Lung (tissue), 12 donors: Measurements from ENCODE around the gene CAST. TPM values are rescaled to one million over a fixed set of nuclear protein-coding genes. Genes with fewer than 3 reads are reported as not detected.

Experiments used
- ATAC-seq: fragments of 200-7000 bp; cut with Tn5 transposase; one replicate; pipeline ENCODE4 v1.9.1; 2020; ENCODE audit warnings: moderate number of reproducible peaks; ENCODE audit not compliant: insufficient read depth, low FRiP score
- DNase-seq, 3 donors: peaks; one replicate each; pipeline ENCODE4 v3.0.0-alpha.2; 2013 to 2017
- H3K27ac ChIP-seq, 2 donors: one replicate each; pipeline ENCODE4 v1.5.1; 2013; ENCODE audit warnings: mild to moderate bottlenecking in 2 of 2, moderate library complexity in 2 of 2, control low read depth in 1 of 2, inconsistent platforms in 1 of 2, low read depth in 1 of 2, low read length in 1 of 2
- H3K27me3 ChIP-seq, 3 donors: one replicate each; pipeline ENCODE4 v1.5.1; 2013; ENCODE audit warnings: low read length in 2 of 3; ENCODE audit not compliant: control insufficient read depth in 3 of 3, insufficient read depth in 3 of 3
- H3K36me3 ChIP-seq, 4 donors: one replicate each; pipeline ENCODE4 v1.5.1; 2013; ENCODE audit warnings: low read length in 4 of 4, mild to moderate bottlenecking in 1 of 4, moderate library complexity in 1 of 4; ENCODE audit not compliant: control insufficient read depth in 4 of 4, insufficient read depth in 4 of 4
- H3K4me1 ChIP-seq, 5 donors: one replicate each; pipeline ENCODE4 v1.5.1; 2013; ENCODE audit warnings: low read length in 5 of 5, mild to moderate bottlenecking in 2 of 5, moderate library complexity in 1 of 5; ENCODE audit not compliant: control insufficient read depth in 5 of 5, insufficient read depth in 5 of 5
- H3K4me3 ChIP-seq: one replicate; pipeline ENCODE4 v1.5.1; 2013; ENCODE audit warnings: mild to moderate bottlenecking, control low read depth, moderate library complexity
- H3K9ac ChIP-seq, 2 donors: one replicate each; pipeline ENCODE4 v1.5.1; 2013; ENCODE audit warnings: low read length in 2 of 2, control low read depth in 1 of 2; ENCODE audit not compliant: insufficient read depth in 1 of 2
- H3K9me3 ChIP-seq, 4 donors: one replicate each; pipeline ENCODE4 v1.5.1; 2013; ENCODE audit warnings: low read length in 3 of 4, mild to moderate bottlenecking in 1 of 4, moderate library complexity in 1 of 4; ENCODE audit not compliant: control insufficient read depth in 4 of 4, insufficient read depth in 3 of 4
- WGBS, 2 donors: extraction: QIAGEN DNeasy Blood & Tissue Kit; methylation state at CpG; one replicate each; pipeline ENCODE4 v1.1.7; 2013; 5-methylcytosine and 5-hydroxymethylcytosine counted together
- polyA plus RNA-seq, 2 donors: library from polyadenylated mRNA; stranded (reverse); fragments of 200-250 nt; gene quantifications; one replicate each; pipeline ENCODE4 v1.2.1, GENCODE V29; 2013
- total RNA-seq, 2 donors: library from RNA; depleted of rRNA in 1 of 2; stranded (reverse); fragments of >200 nt in 1 of 2; gene quantifications; one replicate each; pipeline ENCODE4 v1.2.1, GENCODE V29; 2014 to 2021
- TF ChIP-seq, protein P1 (sequence below): IDR thresholded peaks from 2 replicates; pipeline ENCODE4 v1.5.1; 2012; ENCODE audit warnings: mild to moderate bottlenecking; ENCODE audit errors: control extremely low read depth, extremely low read depth
- donor health status: control.
- donor health status: control.
- donor health status: Bipolar disorder and iron deficiency.
- donor health status: healthy.
- donor health status: DM: yes; HTN: yes; CAD: no.

Gene CAST
- total and polyA plus RNA-seq, 4 donors, result 84.8 to 279 (median 184) TPM

- no peak overlapping the region for H3K9ac ChIP-seq
- ATAC-seq (no peak), DNase-seq (no peak)
- TF ChIP-seq, protein P1, sequence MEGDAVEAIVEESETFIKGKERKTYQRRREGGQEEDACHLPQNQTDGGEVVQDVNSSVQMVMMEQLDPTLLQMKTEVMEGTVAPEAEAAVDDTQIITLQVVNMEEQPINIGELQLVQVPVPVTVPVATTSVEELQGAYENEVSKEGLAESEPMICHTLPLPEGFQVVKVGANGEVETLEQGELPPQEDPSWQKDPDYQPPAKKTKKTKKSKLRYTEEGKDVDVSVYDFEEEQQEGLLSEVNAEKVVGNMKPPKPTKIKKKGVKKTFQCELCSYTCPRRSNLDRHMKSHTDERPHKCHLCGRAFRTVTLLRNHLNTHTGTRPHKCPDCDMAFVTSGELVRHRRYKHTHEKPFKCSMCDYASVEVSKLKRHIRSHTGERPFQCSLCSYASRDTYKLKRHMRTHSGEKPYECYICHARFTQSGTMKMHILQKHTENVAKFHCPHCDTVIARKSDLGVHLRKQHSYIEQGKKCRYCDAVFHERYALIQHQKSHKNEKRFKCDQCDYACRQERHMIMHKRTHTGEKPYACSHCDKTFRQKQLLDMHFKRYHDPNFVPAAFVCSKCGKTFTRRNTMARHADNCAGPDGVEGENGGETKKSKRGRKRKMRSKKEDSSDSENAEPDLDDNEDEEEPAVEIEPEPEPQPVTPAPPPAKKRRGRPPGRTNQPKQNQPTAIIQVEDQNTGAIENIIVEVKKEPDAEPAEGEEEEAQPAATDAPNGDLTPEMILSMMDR, result no peak
- no peaks in the 10 kb centered on the region for H3K27me3 ChIP-seq
- peaks cover 0 to 14% (median under 1%) of the 10 kb centered on the region in 4 donors for H3K36me3 ChIP-seq
- no peak overlapping the region for H3K27ac ChIP-seq
- H3K4me1 ChIP-seq, result peaks cover 0 to 2% (median 0%) of the 10 kb centered on the region in 5 donors
- H3K4me3 ChIP-seq, result no peak overlapping the region
- WGBS, 2 donors, result 89 to 93% methylated on average over 4 of the region's 4 CpGs
- no peaks in the 10 kb centered on the region for H3K9me3 ChIP-seq
Measured at GRCh38 chr5:96679293-96679692, 17.1 kb downstream of the CAST start.

- Histone ChIP-seq H3K4me3 (no peak overlapping the region), H3K27me3 (no peaks in the 10 kb centered on the region), H3K9ac (no peak overlapping the region), H3K36me3 (peaks cover 0 to 14% (median 3%) of the 10 kb centered on the region in 4 donors), H3K9me3 (no peaks in the 10 kb centered on the region), H3K4me1 (peaks cover 0 to 2% (median 0%) of the 10 kb centered on the region in 5 donors), H3K27ac (no peak overlapping the region)
- no peak for DNase-seq
- no peak for ATAC-seq
- TF ChIP-seq, protein P1, result no peak
- 84 to 85% methylated on average over 11 of the region's 11 CpGs for WGBS, 2 donors
Measured at GRCh38 chr5:96680759-96681470, 18.7 kb downstream of the CAST start.

DNA sequence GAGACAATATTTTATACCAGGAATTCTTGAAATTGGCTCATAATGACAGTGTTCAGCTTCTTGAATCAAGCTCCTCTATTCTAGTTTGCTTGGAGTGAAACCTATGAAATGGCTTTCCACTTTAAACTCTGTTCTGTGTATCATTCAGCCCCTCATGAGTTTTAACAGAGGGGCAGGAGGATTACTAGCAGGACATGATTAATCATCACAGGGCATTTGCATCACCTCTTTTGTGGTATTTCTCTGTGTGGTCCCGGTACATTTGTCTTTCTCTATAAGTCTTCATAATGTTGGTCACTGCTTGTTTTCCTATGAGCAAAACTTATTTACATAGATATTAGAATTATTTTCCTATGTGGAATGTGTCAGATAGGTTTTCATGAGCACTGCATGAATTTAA lies 21.2 kb downstream of the CAST start:
- ATAC-seq (no peak), DNase-seq (no peak)
- H3K4me1 ChIP-seq, result peaks cover 0 to 2% (median 0%) of the 10 kb centered on the region in 5 donors
- peaks cover 0 to 7% (median 2%) of the 10 kb centered on the region in 4 donors for H3K36me3 ChIP-seq
- no peak overlapping the region for H3K9ac ChIP-seq
- TF ChIP-seq, protein P1, result no peak
- 77 to 79% methylated on average over 1 of the region's 1 CpG for WGBS, 2 donors
- no peak overlapping the region for H3K27ac ChIP-seq
- no peaks in the 10 kb centered on the region for H3K27me3 ChIP-seq
- H3K9me3 ChIP-seq, result no peaks in the 10 kb centered on the region
- no peak overlapping the region for H3K4me3 ChIP-seq
